Brain microvascular endothelial cell (primary cell): ENCODE measurements around the gene PRKAB1.

Source experiments
- DNase-seq: peaks from one replicate; pipeline ENCODE4 v3.0.0-alpha.2; 2020
- H3K27ac ChIP-seq: fragments of 250-450 bp; sonication (Bioruptor Pico); 2 replicates; pipeline ENCODE4 v1.5.1; 2020; ENCODE audit warnings: mild to moderate bottlenecking, moderate library complexity
- H3K27me3 ChIP-seq: fragments of 250-450 bp; sonication (Bioruptor Pico); replicated peaks from 2 replicates; pipeline ENCODE4 v1.5.1; 2020; ENCODE audit warnings: mild to moderate bottlenecking
- H3K36me3 ChIP-seq: fragments of 250-450 bp; sonication (Bioruptor Pico); replicated peaks from 2 replicates; pipeline ENCODE4 v1.5.1; 2020; ENCODE audit warnings: mild to moderate bottlenecking
- H3K4me3 ChIP-seq: 2 replicates; pipeline ENCODE4 v1.5.1; 2011; ENCODE audit warnings: low read depth, mild to moderate bottlenecking, control low read depth, low read length, moderate library complexity
- in situ Hi-C: cut with HindIII; loops from 2 replicates; pipeline ENCODE4 v1.10.0; 2017; ENCODE audit warnings: low sequenced_read_pairs, low pct_ligation_motif_present
- TF ChIP-seq, protein P1 (sequence below): IDR thresholded peaks from 2 replicates; pipeline ENCODE4 v1.5.1; 2011; ENCODE audit warnings: low read depth, mild to moderate bottlenecking, moderate library complexity, low read length, control low read depth, inconsistent platforms; ENCODE audit errors: missing control alignments

The PRKAB1 gene

GRCh38 chr12:119683816-119684215, 15.9 kb downstream of the PRKAB1 start:
- Histone ChIP-seq H3K36me3 (peaks cover 26% of the 10 kb centered on the region), H3K27me3 (no peaks in the 10 kb centered on the region), H3K27ac (no peak overlapping the region), H3K4me3 (no peak overlapping the region)
- no peak for DNase-seq
- TF ChIP-seq, protein P1, sequence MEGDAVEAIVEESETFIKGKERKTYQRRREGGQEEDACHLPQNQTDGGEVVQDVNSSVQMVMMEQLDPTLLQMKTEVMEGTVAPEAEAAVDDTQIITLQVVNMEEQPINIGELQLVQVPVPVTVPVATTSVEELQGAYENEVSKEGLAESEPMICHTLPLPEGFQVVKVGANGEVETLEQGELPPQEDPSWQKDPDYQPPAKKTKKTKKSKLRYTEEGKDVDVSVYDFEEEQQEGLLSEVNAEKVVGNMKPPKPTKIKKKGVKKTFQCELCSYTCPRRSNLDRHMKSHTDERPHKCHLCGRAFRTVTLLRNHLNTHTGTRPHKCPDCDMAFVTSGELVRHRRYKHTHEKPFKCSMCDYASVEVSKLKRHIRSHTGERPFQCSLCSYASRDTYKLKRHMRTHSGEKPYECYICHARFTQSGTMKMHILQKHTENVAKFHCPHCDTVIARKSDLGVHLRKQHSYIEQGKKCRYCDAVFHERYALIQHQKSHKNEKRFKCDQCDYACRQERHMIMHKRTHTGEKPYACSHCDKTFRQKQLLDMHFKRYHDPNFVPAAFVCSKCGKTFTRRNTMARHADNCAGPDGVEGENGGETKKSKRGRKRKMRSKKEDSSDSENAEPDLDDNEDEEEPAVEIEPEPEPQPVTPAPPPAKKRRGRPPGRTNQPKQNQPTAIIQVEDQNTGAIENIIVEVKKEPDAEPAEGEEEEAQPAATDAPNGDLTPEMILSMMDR, result no peak
- in situ Hi-C loops, result no loop called here

- Histone ChIP-seq H3K36me3 (peaks cover 20% of the 10 kb centered on the region), H3K4me3 (no peak overlapping the region), H3K27me3 (no peaks in the 10 kb centered on the region), H3K27ac (no peak overlapping the region)
- no peak for DNase-seq
- in situ Hi-C loops, result no loop called here
- TF ChIP-seq, protein P1, result no peak
These were observed 16.9 kb downstream of the PRKAB1 start for GRCh38 chr12:119684711-119685369.

DNA sequence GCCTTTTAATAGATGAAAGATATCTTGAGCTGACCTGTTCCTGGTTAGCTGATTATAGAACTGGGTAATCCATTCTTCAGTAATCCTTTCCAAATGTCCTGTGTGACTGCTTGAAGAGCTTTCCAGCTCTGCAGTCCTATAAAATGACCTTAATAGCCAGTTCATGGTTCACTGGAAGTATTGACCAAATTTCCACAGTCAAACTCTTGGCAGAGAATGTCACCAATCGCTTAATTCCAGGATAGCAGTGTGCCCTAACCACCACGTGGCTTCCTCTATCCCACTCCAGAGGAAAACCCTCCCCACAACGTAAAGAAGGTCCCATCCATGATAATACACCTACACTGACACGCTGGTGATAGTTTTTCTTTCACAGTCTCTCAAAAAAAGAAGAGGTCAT, 17.4 kb downstream of the PRKAB1 start:
- TF ChIP-seq, protein P1, result no peak
- in situ Hi-C loops, result no loop called here
- DNase-seq, result no peak
- Histone ChIP-seq H3K27me3 (no peaks in the 10 kb centered on the region), H3K4me3 (no peak overlapping the region), H3K27ac (no peak overlapping the region), H3K36me3 (peaks cover 15% of the 10 kb centered on the region)

- in situ Hi-C loops, result no loop called here
- Histone ChIP-seq H3K36me3 (peaks cover 5% of the 10 kb centered on the region), H3K27ac (no peak overlapping the region), H3K4me3 (no peak overlapping the region), H3K27me3 (no peaks in the 10 kb centered on the region)
- no peak for DNase-seq
- TF ChIP-seq, protein P1, result no peak
These were observed 18.4 kb downstream of the PRKAB1 start for GRCh38 chr12:119686355-119686754.

DNA sequence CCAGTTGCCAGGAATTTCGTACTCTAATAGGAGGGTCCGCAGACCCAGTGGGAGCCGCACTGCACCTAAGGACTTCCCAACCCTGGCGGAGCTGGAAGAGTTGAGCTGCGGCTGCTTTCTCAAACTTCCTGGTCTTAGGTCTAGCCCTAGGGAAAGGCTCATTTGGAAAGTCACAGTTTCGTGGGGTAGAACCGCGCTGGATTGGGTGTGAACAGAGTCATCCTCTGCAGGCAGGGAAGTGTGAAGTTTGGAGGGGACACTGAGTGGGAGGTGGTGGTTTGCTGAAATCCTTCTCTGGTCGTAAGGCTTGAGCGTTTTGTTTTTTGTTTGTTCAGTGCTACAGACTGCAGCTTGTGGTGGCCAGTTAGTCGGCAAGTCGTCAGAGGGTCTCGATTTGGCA, 18.8 kb downstream of the PRKAB1 start:
- TF ChIP-seq, protein P1, result no peak
- Histone ChIP-seq H3K27ac (no peak overlapping the region), H3K36me3 (peaks cover 5% of the 10 kb centered on the region), H3K27me3 (no peaks in the 10 kb centered on the region), H3K4me3 (no peak overlapping the region)
- in situ Hi-C loops, result no loop called here
- DNase-seq, result no peak

DNA sequence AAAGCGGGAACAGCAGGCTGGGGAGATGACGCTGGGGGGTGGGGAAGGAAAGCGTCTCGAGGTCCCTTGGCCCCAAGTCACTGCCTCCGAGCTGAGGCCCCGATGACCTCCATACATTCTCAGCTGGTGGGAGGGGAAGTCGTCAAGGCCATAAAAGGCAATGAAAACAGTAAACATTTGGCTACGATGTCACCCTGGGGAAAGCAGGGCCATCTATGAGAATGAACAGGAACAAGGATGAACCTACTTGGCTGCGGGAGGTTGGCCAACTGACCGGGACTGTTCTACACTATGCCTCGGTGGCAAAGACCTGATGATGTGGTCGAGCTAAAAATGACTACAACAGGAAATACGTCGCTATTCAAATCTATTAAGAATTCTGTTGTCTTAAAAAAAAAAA, 19.5 kb downstream of the PRKAB1 start:
- Histone ChIP-seq H3K27me3 (no peaks in the 10 kb centered on the region), H3K27ac (no peak overlapping the region), H3K4me3 (no peak overlapping the region), H3K36me3 (peaks cover 1% of the 10 kb centered on the region)
- in situ Hi-C loops, result no loop called here
- peak; percentile 8 for DNase-seq
- TF ChIP-seq, protein P1, result no peak
